Purkinje cell (primary cell): Measurements from ENCODE around the gene F13A1. TPM values are rescaled to one million over a fixed set of nuclear protein-coding genes. Genes with fewer than 3 reads are reported as not detected.

Experiments used
- polyA plus RNA-seq: library from polyadenylated mRNA; unstranded; fragments of >200 nt; fragmentation: Nextera tagmentation; gene quantifications from 2 replicates; pipeline ENCODE4 v1.2.1, GENCODE V29; 2014

Gene F13A1
- polyA plus RNA-seq = 1.3 and 6.2 TPM in 2 replicates

GRCh38 chr6:6319952-6320811 lies at the start of gene F13A1:
Gene F13A1 (minus strand): TSS chr6:6320662. CDS start chr6:6318664, 1,998 bp downstream.

